Measurements from ENCODE around the gene ZNRF2. TPM values are rescaled to one million over a fixed set of nuclear protein-coding genes. Genes with fewer than 3 reads are reported as not detected.

The ZNRF2 gene
- total and polyA plus RNA-seq, 2 of the 13 experiments (the other 11 are each of a cell fraction or from before 2014, with no cell fraction given) = 3.5 to 7.7 TPM

GRCh38 chr7:30412782-30413504, 128.5 kb downstream of the ZNRF2 start (continued):
- TF ChIP-seq ZSCAN5A (CRISPR knock-in tag; IDR thresholded peaks at IDR 0.05; ENCODE audit: borderline replicate concordance) (no peak), E2F5 (CRISPR knock-in tag; conservative IDR thresholded peaks at IDR 0.05) (no peak), SOX13 (IDR thresholded peaks at IDR 0.05) (no peak), SOX13 (CRISPR knock-in tag; conservative IDR thresholded peaks at IDR 0.05 in 1 of 2, IDR thresholded peaks at IDR 0.05 in 1 of 2) (peak in 1 of 2 experiments; percentile 73; a peak in 2 of 4 replicates), CERS6 (CRISPR knock-in tag; IDR thresholded peaks at IDR 0.05) (no peak), TEF (CRISPR knock-in tag; IDR thresholded peaks at IDR 0.05) (peak; percentile 97), ZFP90 (CRISPR knock-in tag; IDR thresholded peaks at IDR 0.05; ENCODE audit: borderline replicate concordance) (no peak), SNAPC4 (CRISPR knock-in tag; IDR thresholded peaks at IDR 0.05) (no peak), SOX5 (CRISPR knock-in tag; IDR thresholded peaks at IDR 0.05; ENCODE audit: borderline replicate concordance) (peak; percentile 67; the same call in 1 of the 2 replicates), SAP130 (CRISPR knock-in tag; IDR thresholded peaks at IDR 0.05; ENCODE audit: low read depth) (peak; percentile 29; the same call in 1 of the 2 replicates), STAT5B (CRISPR knock-in tag; IDR thresholded peaks at IDR 0.05) (no peak), GFI1 (CRISPR knock-in tag; IDR thresholded peaks at IDR 0.05; ENCODE audit: borderline replicate concordance) (no peak), ZNF432 (CRISPR knock-in tag; IDR thresholded peaks at IDR 0.05; ENCODE audit: borderline replicate concordance) (no peak), GRHL1 (CRISPR knock-in tag; conservative IDR thresholded peaks at IDR 0.05) (no peak), LCORL (IDR thresholded peaks at IDR 0.05) (no peak), LCORL (CRISPR knock-in tag; IDR thresholded peaks at IDR 0.05) (0 out of 2 replicates have a peak, but pooled peaks have one; percentile 21), NKX3-1 (CRISPR knock-in tag; IDR thresholded peaks at IDR 0.05) (no peak), HNF4A (CRISPR knock-in tag; IDR thresholded peaks at IDR 0.05) (no peak), ZNF263 (CRISPR knock-in tag; IDR thresholded peaks at IDR 0.05) (0 out of 2 replicates have a peak, but pooled peaks have one; percentile 57)

All from HepG2 (cell line).